Duodenal mucosa (tissue), 2 donors: Measurements from ENCODE around the gene ALKBH3.

Source experiments
- H3K27ac ChIP-seq: one replicate; pipeline ENCODE4 v1.7.0; 2013; ENCODE audit warnings: low read depth, low read length
- H3K27me3 ChIP-seq, 2 donors: one replicate each; pipeline ENCODE4 v1.7.0; 2013; ENCODE audit warnings: low read length in 2 of 2, control low read depth in 1 of 2; ENCODE audit not compliant: insufficient read depth in 2 of 2, control insufficient read depth in 1 of 2
- H3K36me3 ChIP-seq, 2 donors: one replicate each; pipeline ENCODE4 v1.7.0; 2013; ENCODE audit warnings: low read length in 2 of 2, control low read depth in 1 of 2; ENCODE audit not compliant: insufficient read depth in 2 of 2, control insufficient read depth in 1 of 2
- H3K4me1 ChIP-seq, 2 donors: one replicate each; pipeline ENCODE4 v1.7.0; 2013; ENCODE audit warnings: low read length in 2 of 2, control low read depth in 1 of 2; ENCODE audit not compliant: insufficient read depth in 2 of 2, control insufficient read depth in 1 of 2
- H3K4me3 ChIP-seq, 2 donors: one replicate each; pipeline ENCODE4 v1.7.0; 2013; ENCODE audit warnings: low read length in 2 of 2, low read depth in 1 of 2
- H3K9ac ChIP-seq, 2 donors: one replicate each; pipeline ENCODE4 v1.7.0; 2013; ENCODE audit warnings: low read length in 2 of 2, low read depth in 1 of 2
- H3K9me3 ChIP-seq, 2 donors: one replicate each; pipeline ENCODE4 v1.7.0; 2013; ENCODE audit warnings: low read length in 2 of 2, control low read depth in 1 of 2; ENCODE audit not compliant: control insufficient read depth in 1 of 2

ALKBH3 gene

DNA sequence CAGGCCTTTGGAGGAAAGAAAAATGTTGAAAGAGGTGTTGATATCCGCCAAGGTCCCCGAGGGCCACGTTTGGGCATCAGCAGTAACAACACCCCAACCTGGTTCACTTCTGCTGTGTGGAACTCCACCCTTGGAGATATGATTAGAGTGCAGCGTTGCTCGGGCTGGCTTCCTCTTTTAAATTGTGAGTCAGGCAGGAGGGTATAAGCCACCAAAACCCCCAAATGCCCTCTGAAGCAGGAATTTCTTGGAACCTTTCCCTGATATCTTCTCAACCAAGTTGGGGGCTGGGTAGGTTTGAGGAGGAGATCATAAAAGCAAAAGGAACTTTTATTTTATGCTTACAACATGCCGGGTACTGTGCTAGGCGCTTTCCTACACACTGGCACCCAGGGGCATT lies 55.4 kb downstream of the ALKBH3 start:
- Histone ChIP-seq H3K27me3 (peaks cover 5 to 6% of the 10 kb centered on the region in 2 donors), H3K9ac (no peak overlapping the region), H3K36me3 (no peaks in the 10 kb centered on the region), H3K27ac (no peak overlapping the region), H3K4me1 (peaks cover 0 to 4% of the 10 kb centered on the region in 2 donors), H3K9me3 (no peaks in the 10 kb centered on the region), H3K4me3 (no peak overlapping the region)

DNA sequence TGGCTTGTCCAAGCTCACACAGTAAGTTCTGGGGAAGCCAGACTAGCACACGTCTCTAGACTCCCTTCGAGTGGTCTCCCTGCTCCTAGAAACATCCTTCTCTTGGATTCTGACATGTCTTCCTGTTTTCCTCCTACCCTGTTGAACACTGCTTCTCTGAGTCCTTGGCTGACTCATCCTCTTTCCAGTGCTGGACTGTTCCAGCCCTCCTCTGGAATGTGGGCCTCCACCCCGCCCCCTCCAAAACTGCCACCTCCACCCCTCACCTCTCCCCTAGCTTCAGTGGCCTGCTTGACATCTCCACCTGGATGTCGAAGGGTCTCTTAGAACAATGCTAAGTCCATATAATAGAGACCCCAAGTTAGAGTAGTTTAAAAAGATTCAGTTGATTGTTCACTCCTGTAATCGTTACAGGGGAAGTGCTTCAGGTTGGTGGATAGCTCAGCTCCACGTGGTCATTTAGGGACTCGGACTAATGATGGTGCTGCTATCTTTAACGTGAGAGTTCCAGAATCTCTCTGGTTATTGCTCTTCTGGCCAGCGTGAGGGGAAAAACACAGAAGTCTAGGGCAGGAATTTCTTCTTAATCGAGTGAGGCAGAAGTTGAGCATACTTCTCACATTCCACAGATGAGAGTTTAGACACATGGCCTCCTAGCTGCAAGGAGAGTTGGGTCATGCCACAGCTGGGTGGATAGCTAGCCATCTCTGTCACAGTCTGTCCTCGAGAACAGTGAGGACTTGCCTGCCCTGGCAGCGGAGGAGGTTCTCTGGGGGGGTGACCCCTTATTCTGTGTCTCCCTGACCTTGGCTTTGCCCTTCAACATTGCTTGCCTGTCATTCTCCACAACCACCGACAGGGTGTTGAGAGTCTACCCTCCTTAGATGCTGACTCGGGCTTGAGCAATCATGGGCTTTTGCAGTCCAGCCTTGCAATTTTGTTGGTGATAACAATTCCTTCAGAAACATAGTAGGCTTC lies 57.1 kb downstream of the ALKBH3 start:
- Histone ChIP-seq H3K9ac (peak overlapping the region in 1 of 2 donors; percentile 5), H3K36me3 (no peaks in the 10 kb centered on the region), H3K27ac (no peak overlapping the region), H3K4me3 (no peak overlapping the region), H3K4me1 (no peaks in the 10 kb centered on the region), H3K9me3 (no peaks in the 10 kb centered on the region), H3K27me3 (peaks cover 10 to 15% of the 10 kb centered on the region in 2 donors)

DNA sequence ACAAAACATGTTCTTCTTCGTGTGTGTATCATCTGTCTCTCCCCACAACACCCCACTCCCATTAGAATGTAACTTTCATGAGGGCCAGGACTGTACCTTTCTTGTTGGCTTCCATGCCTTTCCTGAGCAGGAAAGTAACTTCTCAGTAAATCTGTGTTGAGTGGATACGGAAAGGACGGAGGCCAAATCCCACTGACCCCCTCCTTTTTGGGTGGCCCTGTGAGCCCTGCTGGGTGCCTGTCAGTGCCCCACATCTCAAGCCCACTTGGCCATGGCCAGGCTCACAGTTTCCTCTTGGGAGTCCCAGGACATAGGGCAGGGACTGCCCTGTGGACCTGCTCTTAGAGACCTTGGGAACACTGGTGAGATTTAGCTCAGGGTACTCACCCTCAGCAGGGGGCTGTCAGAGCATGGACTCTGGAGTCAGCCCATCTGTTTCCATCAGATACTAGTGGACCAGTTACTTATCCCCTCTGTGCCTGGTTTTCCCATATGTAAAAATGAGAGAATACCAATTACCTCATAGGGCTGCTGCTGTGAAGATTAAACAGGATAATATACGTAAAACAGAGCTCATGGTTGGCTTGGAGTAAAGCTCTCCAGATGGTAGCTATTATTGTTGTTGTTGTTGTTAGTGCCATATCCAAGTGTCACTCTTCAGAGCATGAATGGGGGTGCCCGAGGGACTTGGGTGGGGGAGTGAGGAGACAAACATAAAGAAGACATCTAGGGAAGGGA lies 60.8 kb downstream of the ALKBH3 start:
- H3K4me1 ChIP-seq, result peaks cover 0 to 13% of the 10 kb centered on the region in 2 donors
- no peaks in the 10 kb centered on the region for H3K36me3 ChIP-seq
- H3K9ac ChIP-seq, result peak overlapping the region in 1 of 2 donors; percentile 20
- peaks cover 29 to 36% of the 10 kb centered on the region in 2 donors for H3K27me3 ChIP-seq
- no peaks in the 10 kb centered on the region for H3K9me3 ChIP-seq
- H3K4me3 ChIP-seq, result peak overlapping the region in 1 of 2 donors; percentile 35
- H3K27ac ChIP-seq, result peak overlapping the region; percentile 56

DNA sequence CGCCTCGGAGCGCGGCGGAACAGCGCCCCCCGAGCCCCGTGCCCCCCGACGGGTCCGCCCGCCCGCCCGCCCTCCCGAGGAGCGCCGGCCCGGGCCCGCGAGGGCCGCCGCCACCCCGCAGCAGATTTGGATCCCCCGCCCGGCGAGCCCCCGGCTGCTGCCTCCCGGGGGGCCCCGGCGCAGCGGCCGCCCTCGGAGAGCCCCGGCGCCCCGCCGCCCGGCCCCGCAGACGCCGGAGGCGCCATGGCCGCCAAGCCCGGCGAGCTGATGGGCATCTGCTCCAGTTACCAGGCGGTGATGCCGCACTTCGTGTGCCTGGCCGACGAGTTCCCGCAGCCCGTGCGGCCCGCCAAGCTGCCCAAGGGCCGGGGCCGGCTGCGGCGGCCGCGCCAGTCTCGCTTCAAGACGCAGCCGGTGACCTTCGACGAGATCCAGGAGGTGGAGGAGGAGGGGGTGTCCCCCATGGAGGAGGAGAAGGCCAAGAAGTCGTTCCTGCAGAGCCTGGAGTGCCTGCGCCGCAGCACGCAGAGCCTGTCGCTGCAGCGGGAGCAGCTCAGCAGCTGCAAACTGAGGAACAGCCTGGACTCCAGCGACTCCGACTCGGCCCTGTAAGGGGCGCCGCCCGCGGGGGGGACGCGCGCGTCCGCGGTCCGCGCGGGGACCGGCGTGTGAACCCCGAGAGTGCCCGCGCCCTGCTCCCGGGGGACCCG lies 62.2 kb downstream of the ALKBH3 start:
- H3K9ac ChIP-seq, result peak overlapping the region; percentile 57 to 70
- H3K4me3 ChIP-seq, result peak overlapping the region; percentile 73 to 76

DNA sequence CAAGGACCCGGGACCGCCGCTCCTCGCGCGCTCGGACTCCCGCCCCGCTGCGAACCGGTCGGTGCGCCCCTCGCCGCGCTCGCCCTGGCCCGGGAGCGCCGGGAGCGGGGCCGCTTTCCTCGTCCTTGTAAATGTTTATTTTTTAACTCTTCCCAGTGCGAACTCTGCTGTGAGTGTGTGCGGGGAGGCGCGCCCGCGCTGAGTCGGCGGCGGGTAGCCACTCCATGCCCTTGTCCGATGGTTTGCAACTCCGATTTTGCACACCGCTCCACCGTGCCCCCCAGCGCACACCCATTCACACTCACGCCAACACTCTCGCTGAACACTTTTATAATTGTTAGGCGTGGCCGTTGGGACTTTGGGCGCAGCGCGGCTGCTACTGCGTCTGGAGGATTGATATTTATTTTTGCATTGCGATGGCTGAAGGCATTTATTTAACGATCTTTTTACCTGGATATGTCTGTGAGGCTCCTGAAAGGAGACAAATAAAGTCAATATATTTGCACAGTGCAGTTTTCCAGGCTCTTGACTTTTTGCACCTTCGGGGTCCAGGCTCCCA lies 62.8 kb downstream of the ALKBH3 start:
- Histone ChIP-seq H3K27ac (peak overlapping the region; percentile 84), H3K9me3 (no peaks in the 10 kb centered on the region), H3K9ac (peak overlapping the region; percentile 15 to 70), H3K36me3 (no peaks in the 10 kb centered on the region), H3K4me1 (peaks cover 0 to 13% of the 10 kb centered on the region in 2 donors), H3K27me3 (peaks cover 29 to 44% of the 10 kb centered on the region in 2 donors), H3K4me3 (peak overlapping the region; percentile 73 to 76)

More for the DNA sequence above, 62.2 kb downstream of the ALKBH3 start:
- peaks cover 29 to 44% of the 10 kb centered on the region in 2 donors for H3K27me3 ChIP-seq
- peaks cover 0 to 13% of the 10 kb centered on the region in 2 donors for H3K4me1 ChIP-seq
- no peaks in the 10 kb centered on the region for H3K36me3 ChIP-seq
- H3K27ac ChIP-seq, result peak overlapping the region; percentile 84
- no peaks in the 10 kb centered on the region for H3K9me3 ChIP-seq

DNA sequence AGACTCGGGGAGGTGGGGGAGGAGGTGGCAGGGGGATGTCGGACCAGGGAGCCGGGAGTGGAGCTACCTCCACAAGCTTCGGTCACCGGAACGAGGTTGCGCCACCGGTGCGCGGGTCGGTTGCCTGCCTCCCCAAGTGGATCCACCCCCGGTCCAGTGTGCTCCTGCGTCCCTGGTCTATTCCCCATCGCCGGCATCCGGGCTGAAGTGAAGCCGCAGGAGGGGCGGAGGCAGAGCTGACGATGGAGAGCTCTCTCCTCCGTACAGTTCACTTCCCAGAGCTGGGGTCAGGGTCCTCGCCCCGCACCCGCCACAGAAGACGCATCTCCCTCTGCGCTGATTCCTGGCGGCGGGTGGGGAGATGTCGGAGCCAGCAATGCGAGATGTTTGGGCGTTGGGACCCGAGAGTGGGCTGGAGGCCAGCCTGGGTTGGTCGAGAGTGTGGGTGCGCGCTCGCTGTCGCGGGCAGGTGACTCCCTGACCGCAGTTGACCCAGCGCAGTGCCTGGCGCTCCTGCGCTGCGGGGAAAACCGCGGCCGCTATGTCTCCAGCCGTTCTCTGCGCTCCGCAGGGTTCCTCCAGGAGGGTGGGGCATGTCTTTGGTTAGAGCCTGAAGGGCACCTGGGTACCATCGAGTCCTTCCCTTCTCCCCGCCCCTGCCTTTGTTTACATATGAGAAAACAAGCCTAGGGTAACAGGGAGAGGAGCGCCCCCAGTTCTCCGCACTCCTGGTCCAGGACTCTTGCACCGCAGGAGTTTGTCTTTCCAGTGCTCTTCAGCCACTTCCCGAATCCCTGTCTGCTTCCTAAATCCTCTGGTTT lies 63.5 kb downstream of the ALKBH3 start:
- peak overlapping the region; percentile 73 to 76 for H3K4me3 ChIP-seq
- H3K27me3 ChIP-seq, result peaks cover 29 to 44% of the 10 kb centered on the region in 2 donors
- no peaks in the 10 kb centered on the region for H3K36me3 ChIP-seq
- peaks cover 0 to 13% of the 10 kb centered on the region in 2 donors for H3K4me1 ChIP-seq
- H3K27ac ChIP-seq, result peak overlapping the region; percentile 84
- H3K9ac ChIP-seq, result peak overlapping the region; percentile 15 to 70
- no peaks in the 10 kb centered on the region for H3K9me3 ChIP-seq

DNA sequence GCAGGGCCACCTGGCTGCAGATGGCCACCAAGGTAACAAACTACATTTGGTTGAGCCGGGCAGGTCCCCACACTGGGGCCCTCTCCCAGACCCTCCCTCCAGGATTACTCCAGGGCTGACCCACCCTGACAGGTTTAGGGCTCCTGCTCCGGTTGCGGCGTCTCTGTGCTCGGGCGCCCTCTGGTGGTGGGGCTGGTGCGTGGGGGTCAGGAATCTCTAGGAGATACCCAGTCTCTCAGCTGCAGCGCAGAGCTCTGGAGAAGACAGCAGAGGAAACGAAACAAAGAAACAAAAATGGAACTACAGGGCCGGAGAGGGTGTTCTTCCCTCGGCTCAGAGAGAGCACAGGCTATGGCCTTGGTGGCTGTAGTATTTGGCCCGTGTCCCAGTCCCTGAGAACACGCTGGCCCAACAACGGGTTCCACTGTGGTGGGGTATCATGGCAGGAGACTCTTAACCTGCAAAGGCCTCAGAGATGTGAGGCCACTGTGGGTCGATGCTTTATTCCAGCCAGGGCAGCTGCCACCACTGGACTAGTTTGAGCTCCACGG lies 64.2 kb downstream of the ALKBH3 start:
- H3K27me3 ChIP-seq, result peaks cover 29 to 44% of the 10 kb centered on the region in 2 donors
- no peaks in the 10 kb centered on the region for H3K36me3 ChIP-seq
- no peaks in the 10 kb centered on the region for H3K9me3 ChIP-seq
- H3K27ac ChIP-seq, result peak overlapping the region; percentile 48
- peak overlapping the region; percentile 15 to 70 for H3K9ac ChIP-seq
- peak overlapping the region; percentile 73 to 76 for H3K4me3 ChIP-seq
- peaks cover 0 to 13% of the 10 kb centered on the region in 2 donors for H3K4me1 ChIP-seq

DNA sequence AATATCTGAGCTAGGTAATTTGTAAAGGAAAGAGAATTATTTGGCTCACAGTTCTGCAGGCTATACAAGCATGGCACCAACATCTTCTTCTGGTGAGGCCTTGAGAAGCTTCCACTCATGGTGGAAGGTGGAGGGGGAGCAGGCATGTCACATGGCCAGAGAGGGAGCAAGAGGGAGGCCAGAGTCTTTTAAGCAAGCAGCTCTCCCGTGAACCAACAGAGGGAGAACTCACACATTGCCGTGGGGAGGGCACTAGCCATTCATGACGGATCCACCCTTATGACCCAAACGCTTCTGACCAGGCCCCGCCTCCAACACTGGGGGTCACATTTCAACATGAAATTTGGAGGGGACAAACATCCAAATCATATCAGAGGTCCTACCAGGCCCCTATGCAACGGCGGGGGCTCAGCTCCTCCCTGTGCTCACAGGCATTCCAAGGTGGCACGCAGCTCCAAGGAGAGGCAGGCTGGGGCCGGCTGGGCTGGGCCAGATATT lies 66.4 kb downstream of the ALKBH3 start:
- peaks cover 0 to 13% of the 10 kb centered on the region in 2 donors for H3K4me1 ChIP-seq
- no peaks in the 10 kb centered on the region for H3K36me3 ChIP-seq
- H3K27me3 ChIP-seq, result peaks cover 19 to 29% of the 10 kb centered on the region in 2 donors
- no peak overlapping the region for H3K27ac ChIP-seq
- H3K4me3 ChIP-seq, result no peak overlapping the region
- H3K9ac ChIP-seq, result no peak overlapping the region
- no peaks in the 10 kb centered on the region for H3K9me3 ChIP-seq
